ENCODE results near the gene PRDM12. TPM values are rescaled to one million over a fixed set of nuclear protein-coding genes. Genes with fewer than 3 reads are reported as not detected.

Gene PRDM12
- total RNA-seq, 4 donors from 2014 or later, result not detected

- 82 to 84% methylated on average over 4 of the region's 4 CpGs for WGBS, 2 donors
- no peaks in the 10 kb centered on the region for H3K9me3 ChIP-seq
- no peak overlapping the region for H3K27ac ChIP-seq
- H3K27me3 ChIP-seq, result no peaks in the 10 kb centered on the region
- no peak for DNase-seq (ENCODE audit: low spot score in 2 of 2)
- TF ChIP-seq EP300 (IDR thresholded peaks at IDR 0.05), result no peak
- TF ChIP-seq POLR2A (IDR thresholded peaks at IDR 0.05), result no peak
- TF ChIP-seq CTCF (IDR thresholded peaks at IDR 0.05), result no peak
- H3K4me3 ChIP-seq, result no peak overlapping the region
- peaks cover 0 to 62% (median 3%) of the 10 kb centered on the region in 3 donors for H3K36me3 ChIP-seq
- peaks cover 0 to 30% (median 14%) of the 10 kb centered on the region in 4 donors for H3K4me1 ChIP-seq
These were observed 31.8 kb downstream of the PRDM12 start for GRCh38 chr9:130696139-130696650.

- TF ChIP-seq CTCF (IDR thresholded peaks at IDR 0.05) (no peak), EP300 (IDR thresholded peaks at IDR 0.05) (no peak), POLR2A (IDR thresholded peaks at IDR 0.05) (no peak)
- Histone ChIP-seq H3K4me3 (no peak overlapping the region), H3K9me3 (no peaks in the 10 kb centered on the region), H3K27me3 (no peaks in the 10 kb centered on the region), H3K4me1 (peaks cover 0 to 38% (median 19%) of the 10 kb centered on the region in 4 donors), H3K27ac (no peak overlapping the region), H3K36me3 (peaks cover 0 to 70% (median 3%) of the 10 kb centered on the region in 3 donors)
- DNase-seq (ENCODE audit: low spot score in 2 of 2), result no peak
- WGBS, 2 donors, result 87 to 93% methylated on average over 8 of the region's 8 CpGs
These were observed 32.6 kb downstream of the PRDM12 start for GRCh38 chr9:130696996-130697395.

- H3K27ac ChIP-seq, result no peak overlapping the region
- no peak for DNase-seq (ENCODE audit: low spot score in 2 of 2)
- no peaks in the 10 kb centered on the region for H3K27me3 ChIP-seq
- no peak for TF ChIP-seq CTCF (IDR thresholded peaks at IDR 0.05)
- TF ChIP-seq POLR2A (IDR thresholded peaks at IDR 0.05), result no peak
- no peak for TF ChIP-seq EP300 (IDR thresholded peaks at IDR 0.05)
- 77 to 82% methylated on average over 3 of the region's 3 CpGs for WGBS, 2 donors
- H3K4me3 ChIP-seq, result no peak overlapping the region
- no peaks in the 10 kb centered on the region for H3K9me3 ChIP-seq
- H3K4me1 ChIP-seq, result peaks cover 0 to 32% (median 19%) of the 10 kb centered on the region in 4 donors
- peaks cover 0 to 85% (median 3%) of the 10 kb centered on the region in 3 donors for H3K36me3 ChIP-seq
These were observed 34.1 kb downstream of the PRDM12 start for GRCh38 chr9:130698514-130698913.

- DNase-seq (ENCODE audit: low spot score in 2 of 2), result no peak
- peaks cover 0 to 90% (median 5%) of the 10 kb centered on the region in 3 donors for H3K36me3 ChIP-seq
- H3K27me3 ChIP-seq, result no peaks in the 10 kb centered on the region
- H3K9me3 ChIP-seq, result no peaks in the 10 kb centered on the region
- H3K4me3 ChIP-seq, result no peak overlapping the region
- WGBS, 2 donors, result 78 to 86% methylated on average over 2 of the region's 2 CpGs
- H3K4me1 ChIP-seq, result peaks cover 0 to 31% (median 18%) of the 10 kb centered on the region in 4 donors
- H3K27ac ChIP-seq, result no peak overlapping the region
- no peak for TF ChIP-seq EP300 (IDR thresholded peaks at IDR 0.05)
- TF ChIP-seq CTCF (IDR thresholded peaks at IDR 0.05), result no peak
- TF ChIP-seq POLR2A (IDR thresholded peaks at IDR 0.05), result no peak
These were observed 34.7 kb downstream of the PRDM12 start for GRCh38 chr9:130699047-130699446.

- no peaks in the 10 kb centered on the region for H3K27me3 ChIP-seq
- DNase-seq (ENCODE audit: low spot score in 2 of 2), result peak; percentile 60 to 79
- H3K4me1 ChIP-seq, result peaks cover 0 to 15% (median 6%) of the 10 kb centered on the region in 4 donors
- 46 to 52% methylated on average over 13 of the region's 13 CpGs for WGBS, 2 donors
- H3K9me3 ChIP-seq, result no peaks in the 10 kb centered on the region
- TF ChIP-seq CTCF (IDR thresholded peaks at IDR 0.05) (peak; percentile 85 to 90 (median 88)), POLR2A (IDR thresholded peaks at IDR 0.05) (no peak)
- H3K36me3 ChIP-seq, result peaks cover 0 to 100% (median 5%) of the 10 kb centered on the region in 3 donors
- H3K27ac ChIP-seq, result peak overlapping the region in 1 of 4 donors; percentile 9
- H3K4me3 ChIP-seq, result no peak overlapping the region
These were observed 36.9 kb downstream of the PRDM12 start for GRCh38 chr9:130701059-130702022.
